Muscle layer of colon (tissue), 2 donors: ENCODE results near the gene XRCC5.

ENCODE experiments used
- H3K27ac ChIP-seq: one replicate; pipeline ENCODE4 v1.7.0; 2013; ENCODE audit warnings: low read depth, mild to moderate bottlenecking, low read length, moderate library complexity
- H3K27me3 ChIP-seq, 2 donors: one replicate each; pipeline ENCODE4 v1.7.0; 2013; ENCODE audit warnings: low read length in 2 of 2, mild to moderate bottlenecking in 2 of 2; ENCODE audit not compliant: insufficient read depth in 2 of 2, control insufficient read depth in 1 of 2
- H3K36me3 ChIP-seq: one replicate; pipeline ENCODE4 v1.7.0; 2013; ENCODE audit warnings: mild to moderate bottlenecking, low read length; ENCODE audit not compliant: insufficient read depth
- H3K4me1 ChIP-seq: one replicate; pipeline ENCODE4 v1.7.0; 2013; ENCODE audit warnings: mild to moderate bottlenecking, low read length; ENCODE audit not compliant: insufficient read depth
- H3K4me3 ChIP-seq, 2 donors: one replicate each; pipeline ENCODE4 v1.7.0; 2013; ENCODE audit warnings: low read length in 2 of 2, low read depth in 1 of 2, mild to moderate bottlenecking in 1 of 2, moderate library complexity in 1 of 2
- H3K9ac ChIP-seq: one replicate; pipeline ENCODE4 v1.7.0; 2013; ENCODE audit warnings: low read length
- H3K9me3 ChIP-seq: one replicate; pipeline ENCODE4 v1.7.0; 2013; ENCODE audit warnings: mild to moderate bottlenecking, low read length
- donor health status: abdominal sarcoma.
- donor health status: Adenocarcinoma of cecum.

The XRCC5 gene

DNA sequence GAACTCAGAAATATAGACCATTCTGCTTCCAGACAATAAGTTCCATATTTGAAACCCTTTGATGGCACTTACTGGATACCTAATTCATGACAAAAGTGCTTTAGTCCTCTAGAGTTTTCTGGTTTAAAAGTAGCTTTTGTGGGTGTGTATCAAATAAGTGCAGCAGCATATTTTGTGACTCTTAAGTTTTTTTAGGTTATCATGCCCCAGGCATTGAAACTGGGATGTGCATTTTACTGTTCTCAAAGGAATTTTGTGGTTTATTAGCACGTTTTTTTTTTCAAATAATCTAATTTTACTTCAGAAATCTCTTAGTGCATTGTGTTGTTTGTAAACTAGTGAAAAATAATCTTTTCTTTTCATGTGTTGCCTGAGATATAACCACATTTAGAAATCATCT lies 1.5 kb downstream of the XRCC5 start:
- H3K27ac ChIP-seq: no peak overlapping the region
- peak overlapping the region; percentile 99 for H3K9ac ChIP-seq
- H3K4me3 ChIP-seq: peak overlapping the region in 1 of 2 donors; percentile 99
- H3K4me1 ChIP-seq: peaks cover 33% of the 10 kb centered on the region
- H3K9me3 ChIP-seq: no peaks in the 10 kb centered on the region
- no peaks in the 10 kb centered on the region for H3K27me3 ChIP-seq
- H3K36me3 ChIP-seq: peaks cover 39% of the 10 kb centered on the region

DNA sequence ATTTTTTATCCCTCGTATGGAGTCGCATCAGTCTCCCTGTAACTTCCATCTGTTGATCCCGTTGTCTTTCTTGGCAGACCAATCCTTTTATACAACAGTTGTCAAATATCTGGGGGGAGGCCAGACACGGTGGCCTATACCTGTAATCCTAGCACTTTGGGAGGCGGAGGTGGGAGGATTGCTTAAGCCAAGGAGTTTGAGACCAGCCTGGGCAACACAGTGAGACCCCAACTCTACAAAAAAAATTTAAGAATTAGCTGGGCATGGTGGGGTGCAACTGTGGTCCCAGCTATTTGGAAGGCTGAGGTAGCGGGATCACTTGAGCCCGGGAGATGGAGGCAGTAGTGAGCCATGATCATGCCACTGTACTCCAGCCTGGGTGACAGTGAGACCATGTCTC lies 2.0 kb downstream of the XRCC5 start:
- H3K4me3 ChIP-seq: no peak overlapping the region
- H3K27ac ChIP-seq: no peak overlapping the region
- H3K36me3 ChIP-seq: peaks cover 39% of the 10 kb centered on the region
- H3K9ac ChIP-seq: no peak overlapping the region
- peaks cover 33% of the 10 kb centered on the region for H3K4me1 ChIP-seq
- no peaks in the 10 kb centered on the region for H3K9me3 ChIP-seq
- H3K27me3 ChIP-seq: no peaks in the 10 kb centered on the region

DNA sequence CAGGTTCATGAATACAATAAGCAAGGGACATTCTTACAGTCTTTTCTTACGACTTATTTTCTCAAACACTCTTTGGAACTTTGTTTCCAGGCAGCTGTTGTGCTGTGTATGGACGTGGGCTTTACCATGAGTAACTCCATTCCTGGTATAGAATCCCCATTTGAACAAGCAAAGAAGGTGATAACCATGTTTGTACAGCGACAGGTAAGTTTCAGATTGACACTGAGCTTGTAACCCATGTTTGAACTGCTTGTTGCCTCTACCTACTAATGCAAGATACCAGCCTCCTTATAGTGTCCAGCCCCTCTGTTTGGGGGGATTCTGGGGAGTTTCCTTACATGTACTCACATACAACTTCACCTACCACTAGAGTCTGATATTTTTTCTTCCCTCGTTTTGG lies 3.8 kb downstream of the XRCC5 start:
- H3K4me3 ChIP-seq: no peak overlapping the region

GRCh38 chr2:216113572-216113971 lies 4.4 kb downstream of the XRCC5 start:
- Histone ChIP-seq H3K36me3 (peaks cover 56% of the 10 kb centered on the region), H3K27ac (no peak overlapping the region), H3K9ac (no peak overlapping the region)

More for the DNA sequence above, 3.8 kb downstream of the XRCC5 start:
- Histone ChIP-seq H3K36me3 (peaks cover 50% of the 10 kb centered on the region), H3K27ac (no peak overlapping the region), H3K9me3 (no peaks in the 10 kb centered on the region), H3K9ac (no peak overlapping the region), H3K4me1 (peaks cover 33% of the 10 kb centered on the region), H3K27me3 (no peaks in the 10 kb centered on the region)

DNA sequence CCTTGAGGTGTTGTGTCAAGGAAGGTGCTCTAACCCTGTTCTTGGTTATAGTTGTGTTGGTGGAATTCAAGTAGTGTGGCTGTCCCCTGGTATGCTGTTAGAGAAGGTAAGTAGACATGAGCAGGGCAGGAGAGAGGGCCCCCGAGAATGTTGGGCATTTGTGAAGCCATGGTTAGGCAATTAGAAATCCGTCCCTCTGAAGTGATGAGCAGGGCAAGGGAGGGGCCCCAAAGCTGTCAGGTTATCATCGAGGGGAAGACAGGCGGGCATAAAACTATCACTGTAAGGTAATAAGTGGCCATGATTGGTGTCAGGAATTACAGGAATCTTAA lies 5.2 kb downstream of the XRCC5 start:
- no peak overlapping the region for H3K4me3 ChIP-seq
- H3K36me3 ChIP-seq: peaks cover 63% of the 10 kb centered on the region
- peaks cover 33% of the 10 kb centered on the region for H3K4me1 ChIP-seq
- H3K27me3 ChIP-seq: no peaks in the 10 kb centered on the region
- no peak overlapping the region for H3K9ac ChIP-seq
- no peaks in the 10 kb centered on the region for H3K9me3 ChIP-seq
- no peak overlapping the region for H3K27ac ChIP-seq

More at GRCh38 chr2:216113572-216113971, 4.4 kb downstream of the XRCC5 start:
- H3K9me3 ChIP-seq: no peaks in the 10 kb centered on the region
- peaks cover 33% of the 10 kb centered on the region for H3K4me1 ChIP-seq
- H3K27me3 ChIP-seq: no peaks in the 10 kb centered on the region
- H3K4me3 ChIP-seq: no peak overlapping the region

- H3K4me1 ChIP-seq: peaks cover 30% of the 10 kb centered on the region
Measured at GRCh38 chr2:216114714-216115531, 5.8 kb downstream of the XRCC5 start.

DNA sequence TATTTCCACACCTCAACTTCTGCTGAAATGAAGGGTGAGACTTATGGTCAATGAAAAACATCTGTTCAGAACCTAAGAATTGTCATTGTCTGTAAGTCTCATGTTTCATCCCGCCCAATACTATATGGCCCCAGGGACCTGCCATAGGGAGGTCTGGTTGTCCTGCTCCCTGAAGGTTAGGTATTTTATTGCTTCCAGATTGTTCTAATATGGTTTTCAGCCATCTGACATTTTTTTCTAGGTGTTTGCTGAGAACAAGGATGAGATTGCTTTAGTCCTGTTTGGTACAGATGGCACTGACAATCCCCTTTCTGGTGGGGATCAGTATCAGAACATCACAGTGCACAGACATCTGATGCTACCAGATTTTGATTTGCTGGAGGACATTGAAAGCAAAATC lies 7.3 kb downstream of the XRCC5 start:
- H3K9me3 ChIP-seq: no peaks in the 10 kb centered on the region
- H3K9ac ChIP-seq: no peak overlapping the region
- peaks cover 68% of the 10 kb centered on the region for H3K36me3 ChIP-seq
- H3K4me1 ChIP-seq: peaks cover 17% of the 10 kb centered on the region
- H3K27ac ChIP-seq: no peak overlapping the region
- no peaks in the 10 kb centered on the region for H3K27me3 ChIP-seq
- no peak overlapping the region for H3K4me3 ChIP-seq

More at GRCh38 chr2:216114714-216115531, 5.8 kb downstream of the XRCC5 start:
- no peaks in the 10 kb centered on the region for H3K9me3 ChIP-seq
- no peaks in the 10 kb centered on the region for H3K27me3 ChIP-seq
- H3K36me3 ChIP-seq: peaks cover 69% of the 10 kb centered on the region
- peak overlapping the region; percentile 65 for H3K9ac ChIP-seq
- peak overlapping the region; percentile 64 for H3K27ac ChIP-seq
- H3K4me3 ChIP-seq: peak overlapping the region; percentile 77 to 84

DNA sequence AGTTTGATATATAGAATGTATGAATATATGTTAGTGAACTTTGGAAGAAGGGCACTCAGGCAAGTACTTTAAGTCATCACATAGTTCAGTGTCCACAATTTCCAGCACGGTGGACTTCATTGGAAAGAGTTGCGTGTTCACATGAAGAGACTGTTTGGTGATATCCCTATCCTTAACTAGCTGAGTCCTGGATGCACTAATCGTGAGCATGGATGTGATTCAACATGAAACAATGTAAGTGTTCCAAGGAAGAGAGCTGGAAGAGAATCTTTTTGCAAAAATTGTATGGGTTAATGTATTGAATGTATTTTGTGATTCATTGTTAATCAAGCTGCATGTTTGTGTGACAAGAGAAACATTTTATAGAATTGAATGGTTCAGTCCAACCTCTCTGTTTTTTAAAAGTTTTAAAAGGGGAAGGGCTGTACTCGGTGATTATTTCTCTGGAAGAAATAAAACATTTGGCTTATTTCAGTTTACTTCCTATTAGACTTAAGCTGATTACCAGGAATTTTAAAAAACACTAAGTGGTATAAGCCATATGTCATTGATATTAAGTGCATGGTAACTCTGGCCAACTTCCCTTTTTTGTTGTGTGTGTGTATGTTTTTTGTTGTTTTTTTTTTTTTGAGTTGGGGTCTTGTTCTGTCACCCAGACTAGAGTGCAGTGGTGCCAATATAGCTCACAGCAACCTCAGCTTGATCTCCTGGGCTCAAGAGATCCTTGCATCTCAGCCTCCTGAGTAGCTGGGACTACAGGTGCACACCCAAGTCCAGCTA lies 8.6 kb downstream of the XRCC5 start:
- no peak overlapping the region for H3K9ac ChIP-seq
- H3K27ac ChIP-seq: no peak overlapping the region
- peaks cover 68% of the 10 kb centered on the region for H3K36me3 ChIP-seq
- H3K4me3 ChIP-seq: no peak overlapping the region
- no peaks in the 10 kb centered on the region for H3K9me3 ChIP-seq
- H3K4me1 ChIP-seq: peaks cover 8% of the 10 kb centered on the region
- H3K27me3 ChIP-seq: no peaks in the 10 kb centered on the region

- Histone ChIP-seq H3K27ac (no peak overlapping the region), H3K4me1 (peaks cover 8% of the 10 kb centered on the region), H3K9ac (no peak overlapping the region), H3K36me3 (peaks cover 68% of the 10 kb centered on the region), H3K27me3 (no peaks in the 10 kb centered on the region), H3K9me3 (no peaks in the 10 kb centered on the region), H3K4me3 (no peak overlapping the region)
Measured at GRCh38 chr2:216118474-216118873, 9.3 kb downstream of the XRCC5 start.

DNA sequence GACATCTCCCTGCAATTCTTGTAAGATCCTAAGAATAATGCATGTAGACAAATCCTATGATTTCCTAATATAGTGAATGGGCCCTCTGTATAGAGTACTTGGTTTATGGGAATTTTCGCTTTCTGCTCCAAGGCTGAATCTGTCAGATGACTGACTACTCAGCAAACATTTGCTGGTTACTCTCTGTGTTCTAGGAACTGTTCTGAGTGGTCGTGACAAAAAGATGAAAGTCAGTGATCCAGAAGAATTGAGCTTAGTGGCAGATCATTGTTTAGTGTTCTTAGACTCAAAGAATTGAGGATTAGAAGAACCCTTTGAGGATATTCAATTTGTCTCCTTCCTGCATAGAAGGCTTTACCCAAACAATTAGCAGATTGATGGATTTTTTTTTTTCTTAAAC lies 10.0 kb downstream of the XRCC5 start:
- H3K36me3 ChIP-seq: peaks cover 67% of the 10 kb centered on the region
- H3K9ac ChIP-seq: no peak overlapping the region
- H3K27ac ChIP-seq: no peak overlapping the region
- no peaks in the 10 kb centered on the region for H3K9me3 ChIP-seq
- H3K4me3 ChIP-seq: no peak overlapping the region
- H3K4me1 ChIP-seq: peaks cover 4% of the 10 kb centered on the region
- no peaks in the 10 kb centered on the region for H3K27me3 ChIP-seq

GRCh38 chr2:216119986-216120385 lies 10.8 kb downstream of the XRCC5 start:
- no peak overlapping the region for H3K9ac ChIP-seq
- H3K4me1 ChIP-seq: no peaks in the 10 kb centered on the region
- H3K27ac ChIP-seq: no peak overlapping the region
- H3K27me3 ChIP-seq: no peaks in the 10 kb centered on the region
- H3K4me3 ChIP-seq: no peak overlapping the region
- no peaks in the 10 kb centered on the region for H3K9me3 ChIP-seq
- H3K36me3 ChIP-seq: peaks cover 72% of the 10 kb centered on the region
